ENCODE results near the gene GALNT10. TPM values are rescaled to one million over a fixed set of nuclear protein-coding genes. Genes with fewer than 3 reads are reported as not detected.

GALNT10 gene
- total RNA-seq, 2 donors from 2014 or later: 25.2 to 30.6 TPM

DNA sequence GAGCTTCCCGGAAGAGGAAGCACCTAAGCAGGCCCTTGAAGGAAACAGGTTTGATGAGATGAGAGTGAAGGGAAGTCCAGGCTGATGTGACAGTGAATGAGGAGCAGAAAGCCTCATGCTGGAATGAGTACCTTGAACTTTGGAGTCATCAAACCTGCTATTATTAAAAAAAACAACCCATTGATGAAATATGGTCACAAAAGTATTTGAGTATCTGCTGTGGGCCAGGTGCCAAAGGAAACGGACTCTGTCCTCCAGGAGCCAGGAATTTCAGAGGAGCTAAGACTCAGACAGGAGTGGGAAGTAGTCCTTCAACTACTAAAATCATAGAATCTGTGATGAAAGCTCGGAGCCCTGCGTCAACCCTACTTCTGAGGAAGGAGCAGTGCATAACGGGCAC is 275.6 kb downstream of the GALNT10 start:
- intact Hi-C loops (cut with DNase I): loop anchor here (2.0 to 5.0 kb wide), 2 partner anchors 141 to 145 kb away; no protein-coding TSS in a partner anchor
- DNase-seq (ENCODE audit: low spot score): no peak

DNA sequence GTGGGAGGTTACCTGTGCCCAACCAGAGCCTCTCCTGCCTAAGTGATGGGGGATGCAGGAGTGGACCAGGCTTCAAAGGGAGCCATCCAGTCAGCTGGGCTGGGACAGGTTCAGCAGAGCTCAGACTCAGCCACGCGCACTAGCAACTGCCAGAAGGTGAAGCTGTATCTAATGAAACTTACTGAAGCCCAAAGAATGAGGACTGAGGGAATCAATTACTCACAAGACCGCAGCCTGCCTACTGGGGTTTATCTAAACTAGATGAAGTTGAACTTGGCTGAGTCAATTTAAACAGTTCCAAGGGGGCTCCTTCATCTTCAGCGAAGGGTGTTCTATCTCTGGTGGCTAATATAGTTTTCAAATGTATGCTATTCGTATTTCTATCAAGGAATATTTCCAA is 276.1 kb downstream of the GALNT10 start:
- DNase-seq (ENCODE audit: low spot score): no peak
- intact Hi-C loops (cut with DNase I): loop anchor here (2.0 to 5.0 kb wide), 2 partner anchors 141 to 144 kb away; no protein-coding TSS in a partner anchor

DNA sequence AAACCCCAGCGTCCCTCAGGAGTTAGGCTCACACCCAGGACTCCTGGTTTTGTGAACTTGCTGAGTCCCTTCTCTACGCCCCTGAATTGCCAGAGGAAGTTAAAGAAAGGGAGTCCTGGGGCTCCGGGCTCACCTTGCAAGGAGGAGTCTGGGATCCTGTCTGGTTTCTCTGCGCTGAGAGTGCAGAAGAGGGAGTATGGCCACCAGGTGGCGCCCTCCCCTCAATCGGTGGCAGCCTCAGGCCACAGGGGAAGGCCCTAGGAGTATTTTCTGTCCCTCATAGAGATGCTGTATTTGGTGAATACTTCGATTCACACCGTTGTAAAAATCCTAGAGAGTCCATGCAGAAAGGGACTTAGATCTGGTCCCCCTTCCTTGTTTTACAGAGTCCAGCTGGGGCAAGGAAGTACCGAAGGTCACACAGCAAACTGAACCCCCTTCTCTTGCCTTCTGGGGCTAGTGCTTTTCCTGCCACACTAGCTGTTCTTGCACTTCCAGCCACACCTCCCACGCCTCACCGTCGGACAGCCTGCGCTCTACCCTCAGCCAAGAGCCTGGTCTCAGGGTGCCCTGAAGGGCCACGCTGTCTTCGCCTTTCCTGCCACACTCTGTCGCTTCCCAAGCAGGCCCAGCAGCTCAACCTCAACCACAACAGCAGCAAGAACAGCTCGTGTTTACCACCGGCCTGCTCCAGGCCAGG is 277.3 kb downstream of the GALNT10 start:
- DNase-seq (ENCODE audit: low spot score): peak; percentile 95
- intact Hi-C loops (cut with DNase I): loop anchor here (2.0 to 5.0 kb wide), 2 partner anchors 139 to 143 kb away; no protein-coding TSS in a partner anchor

- DNase-seq (ENCODE audit: low spot score): no peak
- intact Hi-C loops (cut with DNase I): loop anchor here in 1 of 2 donors (10.0 kb wide), 1 partner anchor 1085 kb away; no protein-coding TSS in a partner anchor
Observed at GRCh38 chr5:154470137-154470536, 279.6 kb downstream of the GALNT10 start.

Small RNA genes lying within 50 kb of the gene (microRNA-seq; reads per million reads assigned to microRNA genes)
- gene MIR1294 (ENCODE audit: borderline microRNAs expressed in 2 of 2): 1.3 to 5.2 reads per million in 2 donors

Other genes starting within 250 kb of the GALNT10 start
- 10 to 100 TPM; 35.3 to 37.9 TPM for gene FAM114A2, start 151.8 kb upstream of the GALNT10 start, total RNA-seq
- gene MFAP3, start 151.8 kb upstream of the GALNT10 start, total RNA-seq: 10 to 100 TPM; 26.0 to 26.6 TPM